ENCODE measurements around the gene INPP5D.

DNA sequence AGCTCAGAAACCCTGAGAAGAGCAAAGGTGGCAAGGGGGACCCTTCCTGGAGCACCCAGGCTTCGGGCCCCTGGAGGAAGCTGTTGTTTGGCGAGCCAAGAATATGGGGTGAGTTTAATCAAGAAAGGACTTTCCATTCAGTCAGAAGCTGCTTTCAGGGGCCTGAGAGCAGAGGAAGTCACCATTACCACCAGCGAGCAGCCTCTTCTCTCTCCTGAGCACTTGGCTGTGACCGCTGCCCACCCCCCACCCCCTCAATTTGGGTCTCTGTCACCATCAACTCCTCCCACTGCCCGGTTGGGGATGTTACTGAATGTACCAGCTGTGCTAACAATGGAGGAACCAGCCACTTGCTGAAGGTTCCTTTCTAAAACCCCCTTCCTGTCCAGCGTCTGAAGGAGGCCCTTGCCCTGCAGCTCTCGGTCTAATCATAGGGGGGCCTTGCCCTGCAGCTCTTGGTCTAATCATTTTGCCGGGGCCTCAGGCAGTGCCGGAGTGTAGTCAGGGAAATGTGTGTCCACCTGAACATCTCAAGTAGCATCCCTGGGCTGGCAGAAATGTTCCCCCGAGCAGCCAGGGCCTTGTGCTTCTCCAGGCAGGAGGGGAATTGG, 943 bp downstream of the INPP5D start:
- TF ChIP-seq, protein P1, sequence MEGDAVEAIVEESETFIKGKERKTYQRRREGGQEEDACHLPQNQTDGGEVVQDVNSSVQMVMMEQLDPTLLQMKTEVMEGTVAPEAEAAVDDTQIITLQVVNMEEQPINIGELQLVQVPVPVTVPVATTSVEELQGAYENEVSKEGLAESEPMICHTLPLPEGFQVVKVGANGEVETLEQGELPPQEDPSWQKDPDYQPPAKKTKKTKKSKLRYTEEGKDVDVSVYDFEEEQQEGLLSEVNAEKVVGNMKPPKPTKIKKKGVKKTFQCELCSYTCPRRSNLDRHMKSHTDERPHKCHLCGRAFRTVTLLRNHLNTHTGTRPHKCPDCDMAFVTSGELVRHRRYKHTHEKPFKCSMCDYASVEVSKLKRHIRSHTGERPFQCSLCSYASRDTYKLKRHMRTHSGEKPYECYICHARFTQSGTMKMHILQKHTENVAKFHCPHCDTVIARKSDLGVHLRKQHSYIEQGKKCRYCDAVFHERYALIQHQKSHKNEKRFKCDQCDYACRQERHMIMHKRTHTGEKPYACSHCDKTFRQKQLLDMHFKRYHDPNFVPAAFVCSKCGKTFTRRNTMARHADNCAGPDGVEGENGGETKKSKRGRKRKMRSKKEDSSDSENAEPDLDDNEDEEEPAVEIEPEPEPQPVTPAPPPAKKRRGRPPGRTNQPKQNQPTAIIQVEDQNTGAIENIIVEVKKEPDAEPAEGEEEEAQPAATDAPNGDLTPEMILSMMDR (IDR thresholded peaks at IDR 0.05; ENCODE audit: insufficient read depth, low read depth, low read length): no peak
- TF ChIP-seq EZH2 (IDR thresholded peaks at IDR 0.05; ENCODE audit: insufficient read depth, low read length): no peak
